ENCODE measurements around the gene RIPK4.

The RIPK4 gene

GRCh38 chr21:41691205-41692184, 75.4 kb downstream of the RIPK4 start:
- DNase-seq (ENCODE audit: low read depth), result no peak
